SK-N-MC (cell line): ENCODE results near the gene SASH1.

ENCODE experiments used
- EZH2 ChIP-seq: fragments of 200-600 bp; sonication (generic); IDR thresholded peaks from one replicate; pipeline ENCODE4 v1.6.1; 2017; ENCODE audit warnings: antibody characterized with exemption
- POLR2AphosphoS5 ChIP-seq: IDR thresholded peaks from 2 replicates; pipeline ENCODE4 v1.6.1; 2012; ENCODE audit warnings: mild to moderate bottlenecking, low read depth, low read length, borderline replicate concordance

- TF ChIP-seq POLR2AphosphoS5: no peak
- TF ChIP-seq EZH2: no peak
These were observed 219.0 kb downstream of the SASH1 start for GRCh38 chr6:148561629-148562028.
